NCI-H2196 treated with DMSO at 0.1 percent for 48 hours (cell line): ENCODE data around the gene C13orf46.
"Not testable (repeated sequence)": the region's sequence is repeated elsewhere in the genome, so short reads cannot be mapped to it uniquely, and the experiment has no call there.

Source experiments
- DNase-seq: peaks from one replicate; lab custom pipeline; 2025; ENCODE audit not compliant: unreplicated experiment; lab: John Stamatoyannopoulos, UW

Gene C13orf46

GRCh38 chr13:113926951-113927660 lies 46.8 kb downstream of the C13orf46 start:
- DNase-seq = no peak

GRCh38 chr13:113926301-113926761 lies 47.5 kb downstream of the C13orf46 start:
- DNase-seq = no peak

DNA sequence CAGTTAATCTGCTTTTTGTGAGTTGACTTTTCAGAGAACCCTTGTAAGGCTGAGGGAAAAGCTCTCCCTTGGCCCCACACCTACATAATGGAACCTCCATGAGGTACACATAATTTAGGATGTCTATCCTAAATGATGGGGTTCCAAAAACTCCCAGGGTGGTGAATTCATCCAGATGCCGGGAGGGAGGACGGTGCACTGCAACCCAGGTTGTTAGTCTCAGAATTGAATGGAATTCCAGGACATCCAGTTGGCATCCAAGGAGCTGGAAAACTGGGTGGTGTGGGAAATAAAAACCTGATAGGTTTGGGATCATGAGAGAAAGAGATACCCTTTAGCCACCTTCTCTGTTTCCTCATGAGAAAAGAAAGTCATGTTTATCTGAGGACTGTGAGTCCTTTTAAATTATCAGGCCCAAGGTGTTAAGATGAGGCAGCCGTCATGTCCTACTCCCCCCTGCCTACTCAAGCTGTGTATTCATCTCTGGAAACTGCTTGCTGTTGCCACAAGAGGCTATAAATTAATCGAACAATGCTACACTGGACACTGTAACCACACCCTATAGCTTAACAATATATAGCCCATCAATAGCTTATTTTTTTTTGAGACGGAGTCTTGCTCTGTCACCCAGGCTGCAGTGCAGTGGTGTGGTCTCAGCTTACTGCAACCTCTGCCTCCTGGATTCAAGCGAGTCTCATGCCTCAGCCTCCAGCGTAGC lies 49.5 kb downstream of the C13orf46 start:
- no peak for DNase-seq

- no peak for DNase-seq
These were observed 50.4 kb downstream of the C13orf46 start for GRCh38 chr13:113923376-113924063.

DNA sequence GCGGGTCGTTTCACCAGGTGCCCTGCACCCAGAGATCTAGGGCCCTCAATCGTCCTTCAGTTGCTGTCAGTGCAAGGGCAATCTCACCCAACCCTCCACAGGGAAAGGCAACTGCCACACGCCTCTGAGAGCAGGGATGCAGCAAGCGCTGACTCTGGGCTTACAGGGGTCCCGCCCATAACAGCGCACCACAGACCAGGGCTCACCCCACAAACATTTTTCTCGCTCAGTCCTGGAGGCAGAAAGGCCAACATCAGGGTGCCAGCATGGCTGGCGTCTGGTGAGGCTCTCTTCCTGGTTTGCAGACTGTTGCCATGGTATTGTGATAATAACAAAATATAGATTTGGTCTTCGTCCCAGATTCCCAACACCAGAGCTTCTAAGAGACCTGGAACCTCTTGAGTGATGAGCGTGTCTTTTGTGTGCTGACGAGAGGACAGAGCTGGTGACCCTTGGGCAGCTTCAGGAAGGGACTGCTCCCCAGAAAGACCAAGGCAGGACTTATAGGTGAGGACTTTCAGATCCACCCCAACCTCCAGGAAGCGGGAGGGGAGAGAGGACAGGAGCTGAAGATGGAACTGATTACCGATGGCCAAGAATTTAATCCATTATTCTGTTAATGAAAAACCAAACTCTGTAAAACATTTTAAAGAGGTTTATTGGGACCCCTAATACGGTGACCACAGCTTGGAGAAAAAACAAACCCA lies 51.3 kb downstream of the C13orf46 start:
- DNase-seq = no peak

DNA sequence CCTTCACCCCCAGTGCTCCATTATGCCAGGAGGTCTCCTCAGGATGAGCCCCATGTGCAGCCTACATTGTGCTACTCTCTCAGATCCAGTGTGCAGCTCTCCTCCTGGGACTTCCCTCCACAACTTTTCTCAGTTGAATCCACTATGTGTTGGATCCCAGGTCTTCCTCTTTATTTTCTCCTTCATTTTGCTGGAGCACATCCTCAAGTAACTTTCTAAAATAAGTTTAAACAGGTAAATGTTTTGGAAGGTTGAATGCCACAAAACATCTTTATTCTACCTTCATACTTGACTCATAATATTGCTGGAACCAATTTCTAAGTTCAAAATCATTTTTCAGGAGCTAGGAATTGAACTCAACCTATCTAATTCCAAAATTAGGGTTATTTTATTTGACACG lies 52.1 kb downstream of the C13orf46 start:
- no peak for DNase-seq

DNA sequence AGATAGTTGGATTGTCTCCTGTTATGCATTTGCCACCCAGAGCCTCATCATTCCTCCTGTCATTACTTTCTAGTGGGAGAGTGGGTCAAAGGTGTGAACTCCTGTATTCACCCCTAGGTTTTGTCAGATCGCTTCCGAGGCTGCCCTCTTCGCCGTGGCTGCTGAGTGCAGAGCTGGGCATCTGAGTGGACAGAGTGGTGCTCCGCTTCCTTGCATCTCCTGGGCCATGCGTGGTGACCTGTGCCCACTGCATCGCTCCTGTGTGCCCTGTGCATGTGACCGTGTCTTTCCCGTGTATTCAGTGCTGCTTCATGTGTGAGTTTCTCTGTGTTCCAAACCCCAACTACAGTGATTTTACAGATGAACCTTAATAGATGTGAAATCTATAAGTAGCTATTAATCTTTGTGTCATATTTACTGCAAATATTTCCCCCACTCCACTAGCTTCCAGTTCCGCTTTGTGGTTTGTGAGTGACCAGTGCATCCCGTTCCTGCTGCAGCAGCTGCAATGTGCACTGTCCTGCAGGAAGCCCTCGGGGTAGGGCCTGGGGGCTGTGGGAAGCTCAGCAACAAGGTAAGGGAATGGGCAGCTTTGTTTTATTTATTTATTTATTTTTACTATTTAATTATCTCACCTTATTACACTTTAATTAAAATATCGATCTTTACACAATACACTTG lies 53.1 kb downstream of the C13orf46 start:
- DNase-seq = no peak

GRCh38 chr13:113919761-113920559 lies 53.9 kb downstream of the C13orf46 start:
- DNase-seq = no peak

GRCh38 chr13:113918981-113919701 lies 54.7 kb downstream of the C13orf46 start:
- no peak for DNase-seq

- DNase-seq = no peak
These were observed 55.3 kb downstream of the C13orf46 start for GRCh38 chr13:113918580-113918979.

- no peak for DNase-seq
These were observed 56.1 kb downstream of the C13orf46 start for GRCh38 chr13:113917594-113918371.

- DNase-seq = no peak
These were observed 56.8 kb downstream of the C13orf46 start for GRCh38 chr13:113917096-113917495.

- no peak for DNase-seq
These were observed 57.5 kb downstream of the C13orf46 start for GRCh38 chr13:113916330-113916815.

- no peak for DNase-seq
These were observed 58.0 kb downstream of the C13orf46 start for GRCh38 chr13:113915786-113916329.

- DNase-seq = no peak
These were observed 58.7 kb downstream of the C13orf46 start for GRCh38 chr13:113915012-113915763.

GRCh38 chr13:113914333-113915011 lies 59.4 kb downstream of the C13orf46 start:
- DNase-seq = no peak

DNA sequence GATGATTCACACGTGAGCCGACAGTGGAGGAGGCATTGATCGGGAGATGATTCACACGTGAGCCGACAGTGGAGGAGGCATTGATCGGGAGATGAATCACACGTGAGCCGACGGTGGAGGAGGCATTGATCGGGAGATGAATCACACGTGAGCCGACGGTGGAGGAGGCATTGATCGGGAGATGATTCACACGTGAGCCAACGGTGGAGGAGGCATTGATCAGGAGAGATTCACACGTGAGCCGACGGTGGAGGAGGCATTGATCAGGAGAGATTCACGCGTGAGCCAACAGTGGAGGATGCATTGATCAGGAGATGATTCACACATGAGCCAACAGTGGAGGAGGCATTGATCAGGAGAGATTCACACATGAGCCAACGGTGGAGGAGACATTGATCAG lies 60.0 kb downstream of the C13orf46 start:
- DNase-seq = not testable (repeated sequence)
